K562 (cell line): Measurements from ENCODE around the gene VLDLR. TPM values are rescaled to one million over a fixed set of nuclear protein-coding genes. Genes with fewer than 3 reads are reported as not detected.

ENCODE experiments used
- ATAC-seq: fragments of 200-7000 bp; cut with Tn5 transposase; 3 replicates; pipeline ENCODE4 v1.9.1; 2020; ENCODE audit warnings: moderate library complexity
- BruUV-seq: library from RNA; stranded (reverse); fragments of 400-500 nt; replicated peaks from 2 replicates; lab custom pipeline; 2021; lab: Mats Ljungman, UMichigan
- CTCF ChIA-PET: fragments of 300-600 bp; formaldehyde crosslinking; extraction: SDS; loops from one replicate; lab custom pipeline; 2021; ENCODE audit warnings: low intra/inter-chr PET ratio; lab: Yijun Ruan, JAX
- POLR2A ChIA-PET: fragments of 300-600, 350-650 bp; sonication (Branson Sonifier 250); formaldehyde crosslinking; extraction: SDS; loops from one replicate; lab custom pipeline; 2021; ENCODE audit warnings: antibody characterized with exemption, inconsistent platforms; lab: Yijun Ruan, JAX
- DNase-seq, 4 experiments: peaks; one replicate each; pipeline versions ENCODE4 v3.0.0 to v3.0.0-alpha.2; 2011 to 2018; ENCODE audit warnings: low spot score in 3 of 4, mixed read lengths in 3 of 4; ENCODE audit errors: extremely low read depth in 1 of 4
- FAIRE-seq: peaks from 2 replicates; lab custom pipeline; 2011; peaks lifted over from hg19 to GRCh38; lab: Jason Lieb, UNC
- H2AFZ ChIP-seq: 2 replicates; pipeline ENCODE4 v1.6.0; 2011; ENCODE audit warnings: low read depth, low read length, control low read depth, inconsistent platforms
- H3K27ac ChIP-seq: fragments of 200-600 bp; 3 replicates; pipeline ENCODE4 v1.8.0; 2011; ENCODE audit warnings: low read depth, mild to moderate bottlenecking, control low read depth, inconsistent platforms, low read length, moderate library complexity, mixed read lengths; ENCODE audit errors: extremely low read depth
- H3K27me3 ChIP-seq, 2 experiments: fragments of 300-600 bp in 1 of 2; 2 replicates in 1 of 2; 3 replicates in 1 of 2; pipeline versions ENCODE4 v1.6.0 to v1.8.0; 2011; ENCODE audit warnings: inconsistent platforms in 2 of 2, low read length in 2 of 2, mild to moderate bottlenecking in 1 of 2, mixed read lengths in 1 of 2, moderate library complexity in 1 of 2; ENCODE audit not compliant: control insufficient read depth in 2 of 2, insufficient read depth in 2 of 2
- H3K36me3 ChIP-seq: fragments of 300-600 bp; 3 replicates; pipeline ENCODE4 v1.8.0; 2011; ENCODE audit warnings: mild to moderate bottlenecking, low read length, inconsistent platforms; ENCODE audit not compliant: control insufficient read depth, insufficient read depth
- H3K4me1 ChIP-seq, 2 experiments: fragments of 200-600 bp in 1 of 2; replicated peaks in 1 of 2; 2 replicates in 1 of 2; 3 replicates in 1 of 2; pipeline versions ENCODE4 v1.5.1 to v1.8.0; 2011; ENCODE audit warnings: inconsistent platforms in 2 of 2, low read length in 2 of 2, mild to moderate bottlenecking in 1 of 2, mixed read lengths in 1 of 2, moderate library complexity in 1 of 2; ENCODE audit not compliant: control insufficient read depth in 2 of 2, insufficient read depth in 2 of 2
- H3K4me2 ChIP-seq: 2 replicates; pipeline ENCODE4 v1.6.1; 2011; ENCODE audit warnings: low read length, control low read depth, inconsistent platforms, mixed read lengths; ENCODE audit not compliant: insufficient read depth
- H3K4me3 ChIP-seq: fragments of 200-600 bp; sonication (generic), shearing (Covaris generic); 2 replicates; pipeline ENCODE4 v1.5.1; 2016; ENCODE audit warnings: control low read depth, inconsistent platforms
- H3K79me2 ChIP-seq: fragments of 200-600 bp; 3 replicates; pipeline ENCODE4 v1.8.0; 2011; ENCODE audit warnings: low read length, inconsistent platforms; ENCODE audit not compliant: control insufficient read depth, insufficient read depth
- H3K9ac ChIP-seq, 2 experiments: 2 replicates each; pipeline versions ENCODE4 v1.6.0 to v1.6.1; 2011; ENCODE audit warnings: low read depth in 2 of 2, low read length in 2 of 2, control low read depth in 1 of 2, inconsistent platforms in 1 of 2, mild to moderate bottlenecking in 1 of 2, mixed read lengths in 1 of 2; ENCODE audit not compliant: insufficient read depth in 1 of 2
- H3K9me1 ChIP-seq: one replicate; pipeline ENCODE4 v1.6.0; 2011; ENCODE audit warnings: inconsistent platforms, mild to moderate bottlenecking, low read length, moderate library complexity; ENCODE audit not compliant: control insufficient read depth, insufficient read depth
- H3K9me3 ChIP-seq: replicated peaks from 2 replicates; pipeline ENCODE4 v1.5.1; 2011; ENCODE audit warnings: low read depth, low read length, inconsistent platforms; ENCODE audit not compliant: control insufficient read depth, insufficient read depth
- H4K20me1 ChIP-seq: replicated peaks from 2 replicates; pipeline ENCODE4 v1.6.1; 2011; ENCODE audit warnings: low read length, inconsistent platforms, mixed read lengths; ENCODE audit not compliant: control insufficient read depth, insufficient read depth
- whole genome bisulfite sequencing: fragments of 100-300 bp; shearing (Covaris generic); methylation state at CpG from one replicate; pipeline ENCODE4 v1.1.6; 2016; ENCODE audit warnings: low coverage, mixed read lengths; ENCODE audit not compliant: insufficient coverage; ENCODE audit errors: missing lambda C conversion rate; 5-methylcytosine and 5-hydroxymethylcytosine counted together
- in situ Hi-C: fragments of 300-500 bp; cut with MboI; formaldehyde crosslinking; loops from 4 replicates; pipeline ENCODE4 v1.15.0; 2018; ENCODE audit warnings: inconsistent platforms, mixed read lengths
- intact Hi-C: fragments of 100-400 bp; cut with micrococcal nuclease; formaldehyde crosslinking; loops from 2 replicates; pipeline ENCODE4 v1.14.2; 2022
- polyA plus RNA-seq, 8 experiments: library from polyadenylated mRNA; depleted of rRNA in 4 of 8; stranded (reverse) in 5 of 8; unstranded in 3 of 8; fragments of >200 nt; fragmentation: Nextera tagmentation in 2 of 8; fragmentation: Illumina TruSeq in 1 of 8; extraction: Ambion mirVana in 2 of 8; extraction: Trizol in 1 of 8; gene quantifications; 2 replicates each; pipeline versions ENCODE4 v1.2.1 to v1.2.3, GENCODE V29; 2011 to 2014; ENCODE audit warnings: inconsistent platforms in 1 of 8, missing spikeins in 1 of 8
- total RNA-seq, 7 experiments: library from RNA; depleted of rRNA in 6 of 7; stranded (reverse); fragments of >200 nt in 6 of 7; fragmentation: Illumina TruSeq in 2 of 7; extraction: Trizol in 2 of 7; gene quantifications; 2 replicates each; pipeline versions ENCODE4 v1.2.1 to v1.2.3, GENCODE V29; 2011 to 2021; ENCODE audit warnings: low replicate concordance in 1 of 7
- TF ChIP-seq, protein P1 (sequence below), 2 experiments: fragments of 450-650 bp; formaldehyde crosslinking in 1 of 2; IDR thresholded peaks; 2 replicates each; pipeline versions ENCODE4 v1.4.0 to v1.6.1; 2014 to 2020; ENCODE audit warnings: mild to moderate bottlenecking in 2 of 2, borderline replicate concordance in 1 of 2, low read depth in 1 of 2

The VLDLR gene
- total and polyA plus RNA-seq, 9 of the 15 experiments (the other 6 are each of a cell fraction or from before 2014, with no cell fraction given) = 0.03 to 0.58 (median 0.08) TPM

DNA sequence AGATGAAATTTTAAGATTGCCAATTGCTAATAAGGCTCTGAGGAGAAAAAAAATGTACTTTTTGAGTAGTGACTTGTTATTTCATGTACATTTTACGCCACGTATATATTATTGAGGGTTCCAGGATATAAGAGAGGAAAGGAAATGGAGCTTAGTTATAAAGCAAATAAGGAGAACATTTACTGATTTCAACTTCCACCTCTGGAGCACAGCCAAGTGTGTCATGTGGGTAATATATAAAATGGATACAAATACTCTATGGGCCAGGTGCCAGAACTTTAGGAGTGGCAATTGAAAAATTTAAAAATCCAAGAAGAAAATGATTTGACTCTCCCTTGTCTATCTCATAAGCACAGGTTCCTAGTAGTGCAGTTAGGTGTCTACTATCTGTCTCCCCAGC is 45.0 kb upstream of the VLDLR start:
- in situ Hi-C loops (no loop called here), intact Hi-C loops (no loop called here)
- CTCF ChIA-PET = no interaction called here
- BruUV-seq = no TSS peak
- Histone ChIP-seq H3K27ac (no peak overlapping the region), H3K36me3 (no peaks in the 10 kb centered on the region), H3K9me1 (no peaks in the 10 kb centered on the region), H3K79me2 (no peaks in the 10 kb centered on the region), H3K4me2 (no peak overlapping the region), H4K20me1 (no peaks in the 10 kb centered on the region), H3K9me3 (no peaks in the 10 kb centered on the region), H3K9ac (no peak overlapping the region), H2AFZ (no peak overlapping the region), H3K4me1 (no peaks in the 10 kb centered on the region), H3K4me3 (no peak overlapping the region), H3K27me3 (no peaks in the 10 kb centered on the region)
- POLR2A ChIA-PET = no interaction called here
- 4% methylated on average over 2 of the region's 2 CpGs for WGBS
- no peak for DNase-seq
- no peak for FAIRE-seq
- TF ChIP-seq, protein P1, sequence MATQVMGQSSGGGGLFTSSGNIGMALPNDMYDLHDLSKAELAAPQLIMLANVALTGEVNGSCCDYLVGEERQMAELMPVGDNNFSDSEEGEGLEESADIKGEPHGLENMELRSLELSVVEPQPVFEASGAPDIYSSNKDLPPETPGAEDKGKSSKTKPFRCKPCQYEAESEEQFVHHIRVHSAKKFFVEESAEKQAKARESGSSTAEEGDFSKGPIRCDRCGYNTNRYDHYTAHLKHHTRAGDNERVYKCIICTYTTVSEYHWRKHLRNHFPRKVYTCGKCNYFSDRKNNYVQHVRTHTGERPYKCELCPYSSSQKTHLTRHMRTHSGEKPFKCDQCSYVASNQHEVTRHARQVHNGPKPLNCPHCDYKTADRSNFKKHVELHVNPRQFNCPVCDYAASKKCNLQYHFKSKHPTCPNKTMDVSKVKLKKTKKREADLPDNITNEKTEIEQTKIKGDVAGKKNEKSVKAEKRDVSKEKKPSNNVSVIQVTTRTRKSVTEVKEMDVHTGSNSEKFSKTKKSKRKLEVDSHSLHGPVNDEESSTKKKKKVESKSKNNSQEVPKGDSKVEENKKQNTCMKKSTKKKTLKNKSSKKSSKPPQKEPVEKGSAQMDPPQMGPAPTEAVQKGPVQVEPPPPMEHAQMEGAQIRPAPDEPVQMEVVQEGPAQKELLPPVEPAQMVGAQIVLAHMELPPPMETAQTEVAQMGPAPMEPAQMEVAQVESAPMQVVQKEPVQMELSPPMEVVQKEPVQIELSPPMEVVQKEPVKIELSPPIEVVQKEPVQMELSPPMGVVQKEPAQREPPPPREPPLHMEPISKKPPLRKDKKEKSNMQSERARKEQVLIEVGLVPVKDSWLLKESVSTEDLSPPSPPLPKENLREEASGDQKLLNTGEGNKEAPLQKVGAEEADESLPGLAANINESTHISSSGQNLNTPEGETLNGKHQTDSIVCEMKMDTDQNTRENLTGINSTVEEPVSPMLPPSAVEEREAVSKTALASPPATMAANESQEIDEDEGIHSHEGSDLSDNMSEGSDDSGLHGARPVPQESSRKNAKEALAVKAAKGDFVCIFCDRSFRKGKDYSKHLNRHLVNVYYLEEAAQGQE (IDR thresholded peaks at IDR 0.05; ENCODE audit: borderline replicate concordance) = no peak
- TF ChIP-seq, protein P1 (CRISPR knock-in tag; IDR thresholded peaks at IDR 0.05; ENCODE audit: low read depth) = no peak
- ATAC-seq = no peak
